ENCODE data around the gene PCDHGA8.
A peak's percentile ranks its signal among the peaks of the same experiment; 100 is the strongest.
"Not testable (repeated sequence)": the region's sequence is repeated elsewhere in the genome, so short reads cannot be mapped to it uniquely, and the experiment has no call there.

PCDHGA8 gene

DNA sequence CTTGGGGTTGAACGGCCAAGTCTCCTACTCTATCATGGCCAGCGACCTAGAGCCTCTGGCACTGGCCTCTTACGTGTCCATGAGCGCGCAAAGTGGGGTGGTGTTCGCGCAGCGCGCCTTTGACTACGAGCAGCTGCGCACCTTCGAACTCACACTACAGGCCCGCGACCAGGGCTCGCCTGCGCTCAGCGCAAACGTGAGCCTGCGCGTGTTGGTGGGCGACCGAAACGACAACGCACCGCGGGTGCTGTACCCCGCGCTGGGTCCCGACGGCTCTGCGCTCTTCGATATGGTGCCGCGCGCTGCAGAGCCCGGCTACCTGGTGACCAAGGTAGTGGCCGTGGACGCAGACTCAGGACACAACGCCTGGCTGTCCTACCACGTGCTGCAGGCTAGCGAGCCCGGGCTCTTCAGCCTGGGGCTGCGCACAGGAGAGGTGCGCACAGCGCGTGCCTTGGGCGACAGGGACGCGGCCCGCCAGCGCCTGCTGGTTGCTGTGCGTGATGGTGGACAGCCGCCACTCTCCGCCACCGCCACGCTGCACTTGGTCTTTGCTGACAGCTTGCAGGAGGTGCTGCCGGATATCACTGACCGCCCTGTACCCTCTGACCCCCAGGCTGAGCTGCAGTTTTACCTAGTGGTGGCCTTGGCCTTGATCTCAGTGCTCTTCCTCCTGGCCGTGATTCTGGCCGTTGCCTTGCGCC lies 7.3 kb downstream of the PCDHGA8 start:
- DNase-seq: peak in 2 of 10 donors; percentile 51 to 71
- intact Hi-C loops (cut with DNase I): no loop called here

GRCh38 chr5:141402553-141403243 lies 10.3 kb downstream of the PCDHGA8 start, which contains the start of gene PCDHGA9:
TSS of gene PCDHGA9 (plus strand) at chr5:141402778. CDS start at chr5:141402953, 175 bp downstream.
- intact Hi-C loops (cut with DNase I): no loop called here
- peak in 4 of 10 donors; percentile 22 to 72 (median 50) for DNase-seq

GRCh38 chr5:141403387-141403786 lies 11.0 kb downstream of the PCDHGA8 start:
- intact Hi-C loops (cut with DNase I): no loop called here
- peak in 1 of 10 donors; percentile 72 for DNase-seq

GRCh38 chr5:141407790-141408505 lies 15.5 kb downstream of the PCDHGA8 start, which contains the start of gene PCDHGB6:
TSS of gene PCDHGB6 (plus strand) at chr5:141408021. CDS start at chr5:141408203, 182 bp downstream.
- DNase-seq: peak in 2 of 10 donors; percentile 65 to 70
- intact Hi-C loops (cut with DNase I): not testable (repeated sequence)

DNA sequence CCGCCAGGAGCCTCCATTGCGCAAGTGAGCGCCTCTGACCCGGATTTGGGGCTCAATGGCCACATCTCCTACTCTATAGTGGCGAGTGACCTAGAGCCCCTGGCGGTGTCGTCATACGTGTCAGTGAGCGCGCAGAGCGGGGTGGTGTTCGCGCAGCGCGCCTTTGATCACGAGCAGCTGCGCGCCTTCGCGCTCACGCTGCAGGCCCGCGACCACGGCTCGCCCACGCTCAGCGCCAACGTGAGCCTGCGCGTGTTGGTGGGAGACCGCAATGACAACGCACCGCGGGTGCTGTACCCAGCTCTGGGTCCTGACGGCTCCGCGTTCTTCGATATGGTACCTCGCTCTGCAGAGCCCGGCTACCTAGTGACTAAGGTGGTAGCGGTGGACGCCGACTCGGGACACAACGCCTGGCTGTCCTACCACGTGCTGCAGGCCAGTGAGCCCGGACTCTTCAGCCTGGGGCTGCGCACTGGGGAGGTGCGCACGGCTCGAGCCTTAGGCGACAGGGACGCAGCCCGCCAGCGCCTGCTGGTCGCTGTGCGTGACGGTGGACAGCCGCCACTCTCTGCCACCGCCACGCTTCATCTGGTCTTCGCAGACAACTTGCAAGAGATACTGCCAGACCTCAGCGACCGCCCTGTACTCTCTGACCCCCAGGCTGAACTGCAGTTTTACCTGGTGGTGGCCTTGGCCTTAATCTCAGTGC lies 17.3 kb downstream of the PCDHGA8 start:
- intact Hi-C loops (cut with DNase I): no loop called here
- DNase-seq: peak in 2 of 10 donors; percentile 43 to 73

- no peak for DNase-seq
- intact Hi-C loops (cut with DNase I): no loop called here
Observed at GRCh38 chr5:141411575-141411974, 19.1 kb downstream of the PCDHGA8 start.

DNA sequence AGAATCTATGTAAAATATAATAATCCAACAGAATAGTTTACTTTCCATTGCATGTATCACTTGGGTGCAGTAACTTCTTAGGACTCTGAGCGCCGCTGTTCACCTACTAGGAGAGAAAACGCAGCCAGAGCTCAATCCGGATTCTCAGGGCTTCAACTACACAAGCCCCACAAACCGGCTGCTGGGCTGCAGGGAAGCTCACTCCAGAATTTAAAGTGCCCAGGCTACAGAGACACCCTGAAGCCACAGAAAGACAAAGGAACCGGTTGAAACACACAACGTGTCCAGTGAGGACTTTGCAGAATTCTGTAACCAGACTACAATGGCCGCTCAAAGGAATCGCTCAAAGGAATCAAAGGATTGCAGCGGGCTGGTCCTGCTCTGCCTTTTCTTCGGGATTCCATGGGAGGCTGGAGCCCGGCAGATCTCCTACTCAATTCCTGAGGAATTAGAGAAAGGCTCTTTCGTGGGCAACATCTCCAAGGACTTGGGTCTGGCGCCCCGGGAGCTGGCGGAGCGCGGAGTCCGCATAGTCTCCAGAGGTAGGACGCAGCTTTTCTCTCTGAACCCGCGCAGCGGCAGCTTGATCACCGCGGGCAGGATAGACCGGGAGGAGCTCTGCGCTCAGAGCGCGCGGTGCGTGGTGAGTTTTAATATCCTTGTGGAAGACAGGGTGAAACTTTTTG lies 20.6 kb downstream of the PCDHGA8 start, which contains the start of gene PCDHGA10:
TSS of gene PCDHGA10 (plus strand) at position 134 of the 686 bp plus-strand sequence. CDS start at position 323, 189 bp downstream.
- DNase-seq: peak in 3 of 10 donors; percentile 6 to 75 (median 73)
- intact Hi-C loops (cut with DNase I): no loop called here

GRCh38 chr5:141413540-141414069 lies 21.2 kb downstream of the PCDHGA8 start:
- intact Hi-C loops (cut with DNase I): no loop called here
- DNase-seq: peak in 2 of 10 donors; percentile 40 to 49

DNA sequence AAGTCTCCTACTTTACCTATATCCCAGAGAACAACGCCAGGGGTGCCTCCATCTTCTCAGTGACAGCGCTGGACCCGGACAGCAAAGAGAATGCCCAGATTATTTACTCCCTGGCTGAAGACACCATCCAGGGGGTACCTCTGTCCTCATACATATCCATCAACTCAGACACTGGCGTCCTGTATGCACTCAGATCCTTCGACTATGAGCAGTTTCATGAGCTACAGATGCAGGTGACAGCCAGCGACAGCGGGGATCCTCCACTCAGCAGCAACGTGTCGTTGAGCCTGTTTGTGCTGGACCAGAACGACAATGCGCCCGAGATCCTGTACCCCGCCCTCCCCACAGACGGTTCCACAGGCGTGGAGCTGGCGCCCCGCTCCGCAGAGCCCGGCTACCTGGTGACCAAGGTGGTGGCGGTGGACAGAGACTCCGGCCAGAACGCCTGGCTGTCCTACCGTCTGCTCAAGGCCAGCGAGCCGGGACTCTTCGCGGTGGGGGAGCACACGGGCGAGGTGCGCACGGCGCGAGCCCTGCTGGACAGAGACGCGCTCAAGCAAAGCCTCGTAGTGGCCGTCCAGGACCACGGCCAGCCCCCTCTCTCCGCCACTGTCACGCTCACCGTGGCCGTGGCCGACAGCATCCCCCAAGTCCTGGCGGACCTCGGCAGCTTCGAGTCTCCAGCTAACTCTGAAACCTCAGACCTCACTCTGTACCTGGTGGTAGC lies 22.3 kb downstream of the PCDHGA8 start:
- DNase-seq: peak in 1 of 10 donors; percentile 73
- intact Hi-C loops (cut with DNase I): loop anchor here (5.0 kb wide), 1 partner anchor 108 kb away; no protein-coding TSS in a partner anchor

DNA sequence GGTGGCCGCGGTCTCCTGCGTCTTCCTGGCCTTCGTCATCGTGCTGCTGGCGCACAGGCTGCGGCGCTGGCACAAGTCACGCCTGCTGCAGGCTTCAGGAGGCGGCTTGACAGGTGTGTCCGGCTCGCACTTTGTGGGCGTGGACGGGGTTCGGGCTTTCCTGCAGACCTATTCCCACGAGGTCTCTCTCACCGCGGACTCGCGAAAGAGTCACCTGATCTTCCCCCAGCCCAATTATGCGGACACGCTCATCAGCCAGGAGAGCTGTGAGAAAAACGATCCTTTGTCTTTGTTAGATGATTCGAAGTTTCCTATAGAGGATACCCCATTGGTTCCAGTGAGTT lies 22.8 kb downstream of the PCDHGA8 start:
- peak in 1 of 10 donors; percentile 44 for DNase-seq
- intact Hi-C loops (cut with DNase I): loop anchor here (5.0 kb wide), 1 partner anchor 107 kb away; no protein-coding TSS in a partner anchor

GRCh38 chr5:141417494-141418172 lies 25.2 kb downstream of the PCDHGA8 start, which contains the start of gene PCDHGB7:
TSS of gene PCDHGB7 (plus strand) at chr5:141417677. CDS start at chr5:141417860, 183 bp downstream.
- intact Hi-C loops (cut with DNase I): loop anchor here (2.0 to 5.0 kb wide), 2 partner anchors 105 to 141 kb away; no protein-coding TSS in a partner anchor
- peak in 7 of 10 donors; percentile 20 to 90 (median 56) for DNase-seq

DNA sequence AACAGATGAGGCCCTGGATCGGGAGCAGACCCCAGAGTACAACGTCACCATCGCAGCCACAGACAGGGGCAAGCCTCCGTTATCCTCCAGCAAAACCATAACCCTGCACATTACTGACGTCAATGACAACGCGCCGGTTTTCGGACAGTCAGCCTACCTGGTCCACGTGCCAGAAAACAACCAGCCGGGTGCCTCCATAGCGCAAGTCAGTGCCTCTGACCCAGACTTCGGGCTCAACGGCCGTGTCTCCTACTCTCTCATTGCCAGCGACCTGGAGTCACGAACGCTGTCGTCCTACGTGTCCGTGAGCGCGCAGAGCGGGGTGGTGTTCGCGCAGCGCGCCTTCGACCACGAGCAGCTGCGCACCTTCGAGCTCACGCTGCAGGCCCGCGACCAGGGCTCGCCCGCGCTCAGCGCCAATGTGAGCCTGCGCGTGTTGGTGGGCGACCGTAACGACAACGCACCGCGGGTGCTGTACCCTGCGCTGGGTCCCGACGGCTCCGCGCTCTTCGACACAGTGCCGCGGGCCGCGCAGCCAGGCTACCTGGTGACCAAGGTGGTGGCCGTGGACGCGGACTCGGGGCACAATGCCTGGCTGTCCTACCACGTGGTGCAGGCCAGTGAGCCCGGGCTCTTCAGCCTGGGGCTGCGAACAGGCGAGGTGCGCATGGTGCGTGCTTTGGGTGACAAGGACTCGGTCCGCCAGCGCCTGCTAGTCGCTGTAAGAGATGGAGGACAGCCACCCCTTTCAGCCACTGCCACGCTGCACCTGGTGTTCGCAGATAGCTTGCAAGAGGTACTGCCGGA lies 26.8 kb downstream of the PCDHGA8 start:
- intact Hi-C loops (cut with DNase I): loop anchor here (5.0 kb wide), 1 partner anchor 103 kb away; no protein-coding TSS in a partner anchor
- DNase-seq: peak in 2 of 10 donors; percentile 68 to 76

- intact Hi-C loops (cut with DNase I): no loop called here
- peak in 1 of 10 donors; percentile 66 for DNase-seq
Observed at GRCh38 chr5:141420855-141421488, 28.5 kb downstream of the PCDHGA8 start, which contains the start of gene PCDHGA11. TSS of gene PCDHGA11 (plus strand) at chr5:141421051. CDS start at chr5:141421228, 177 bp downstream.

GRCh38 chr5:141421489-141421855 lies 29.0 kb downstream of the PCDHGA8 start:
- DNase-seq: no peak
- intact Hi-C loops (cut with DNase I): no loop called here

GRCh38 chr5:141422742-141423291 lies 30.4 kb downstream of the PCDHGA8 start:
- DNase-seq: peak in 2 of 10 donors; percentile 59
- intact Hi-C loops (cut with DNase I): no loop called here
